Cardiac fibroblast (primary cell): ENCODE data around the gene TFR2.

Experiments
- DNase-seq, 2 donors: peaks; one replicate each; pipeline versions ENCODE4 v3.0.0 to v3.0.0-alpha.2; 2010; ENCODE audit warnings: low read depth in 2 of 2
- H3K4me3 ChIP-seq, 2 donors: replicated peaks in 1 of 2; 1 replicate in 1 of 2; 2 replicates in 1 of 2; pipeline ENCODE4 v1.5.1; 2011; ENCODE audit warnings: low read depth in 2 of 2, low read length in 2 of 2, mild to moderate bottlenecking in 2 of 2, moderate library complexity in 1 of 2
- CTCF ChIP-seq: IDR thresholded peaks from one replicate; pipeline ENCODE4 v1.5.1; 2011; ENCODE audit warnings: low read depth, mild to moderate bottlenecking, low read length, inconsistent platforms

TFR2 gene

DNA sequence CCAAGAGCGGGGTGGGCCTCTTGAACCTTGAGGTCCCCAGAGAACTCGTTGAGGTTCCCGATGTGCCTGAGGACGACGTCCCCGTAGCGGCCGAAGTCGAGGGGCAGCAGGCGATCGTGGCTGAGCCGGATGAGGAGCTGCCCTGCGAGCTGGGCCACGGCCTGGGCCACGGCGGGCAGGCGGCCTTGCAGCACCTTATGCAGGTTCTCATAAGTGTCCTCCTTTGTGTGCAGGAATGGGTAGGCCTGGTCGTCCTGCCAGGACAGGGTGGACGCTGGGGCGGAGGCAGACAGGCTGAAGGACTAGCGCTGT lies 14.2 kb downstream of the TFR2 start:
- H3K4me3 ChIP-seq, result no peak overlapping the region
- DNase-seq, result no peak
- no peak for TF ChIP-seq CTCF

- no peak for TF ChIP-seq CTCF
- peak; percentile 85 to 88 for DNase-seq
- peak overlapping the region in 1 of 2 donors; percentile 36 for H3K4me3 ChIP-seq
Observed at GRCh38 chr7:100626530-100627237, 14.7 kb downstream of the TFR2 start.

DNA sequence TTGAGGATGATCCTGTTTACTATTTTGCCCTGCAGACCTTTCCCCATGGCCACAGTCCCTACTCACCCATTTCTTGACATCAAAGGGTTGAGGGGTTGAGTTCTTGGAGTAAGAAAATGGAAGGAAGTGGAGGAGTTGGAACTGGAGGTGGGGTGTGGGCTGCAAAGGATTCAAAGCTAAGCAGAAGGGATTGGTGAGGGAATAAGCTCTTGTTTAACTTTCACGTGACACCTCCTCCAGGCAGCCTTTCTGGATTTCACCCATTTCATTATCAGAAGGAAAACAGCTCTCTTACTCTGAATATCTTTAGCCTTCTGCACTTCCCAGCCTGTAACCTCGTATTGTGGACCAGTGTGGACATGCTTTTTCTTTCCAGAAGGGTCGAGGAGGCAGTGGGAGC lies 15.3 kb downstream of the TFR2 start:
- DNase-seq, result no peak
- no peak overlapping the region for H3K4me3 ChIP-seq
- no peak for TF ChIP-seq CTCF

- H3K4me3 ChIP-seq, result no peak overlapping the region
- no peak for TF ChIP-seq CTCF
- no peak for DNase-seq
Observed at GRCh38 chr7:100623951-100624824, 17.2 kb downstream of the TFR2 start.

DNA sequence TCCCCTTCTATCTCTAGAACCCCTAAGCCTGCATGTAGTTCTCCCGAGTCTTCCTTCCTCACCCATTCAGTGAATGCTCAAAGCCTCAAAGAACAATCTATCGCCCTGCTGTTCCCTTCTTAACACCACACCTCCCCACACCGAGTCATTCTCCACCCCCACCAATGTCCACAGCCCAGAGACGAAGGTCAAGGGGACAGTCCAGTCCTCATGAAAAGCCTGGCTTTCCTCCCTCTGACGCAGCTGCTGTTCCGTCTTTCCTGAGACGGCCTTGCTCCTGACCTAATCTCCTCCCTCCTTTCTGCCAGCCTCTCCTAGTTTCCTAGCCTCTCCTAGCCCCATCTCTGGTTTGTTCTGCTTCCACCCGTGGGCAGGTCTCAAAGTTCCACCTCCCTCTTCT lies 19.8 kb downstream of the TFR2 start:
- no peak for TF ChIP-seq CTCF
- no peak for DNase-seq
- H3K4me3 ChIP-seq, result no peak overlapping the region

DNA sequence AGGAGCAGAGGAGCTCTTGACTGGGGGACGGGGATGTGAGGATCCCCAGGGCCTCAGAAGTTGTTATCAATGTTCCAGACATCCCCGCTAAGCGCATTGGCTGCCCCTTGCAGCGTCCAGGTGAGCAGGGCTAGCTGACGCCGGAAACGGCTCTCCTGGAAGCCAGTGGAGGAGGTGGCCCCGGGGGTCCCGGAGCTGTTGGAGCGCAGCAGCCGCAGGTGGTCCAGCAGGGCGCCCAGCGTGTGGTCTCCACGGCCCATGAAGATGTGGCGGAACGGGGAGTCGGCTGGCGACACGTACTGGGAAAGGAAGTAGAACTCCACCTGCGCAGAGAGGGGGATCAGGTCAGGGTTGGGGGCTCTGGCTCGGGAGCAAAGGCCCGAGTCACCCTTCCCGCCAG lies 20.5 kb downstream of the TFR2 start:
- no peak for DNase-seq
- no peak overlapping the region for H3K4me3 ChIP-seq
- TF ChIP-seq CTCF, result no peak
